IPS-NIHi7 (cell line): ENCODE data around the gene ZNF211.

Experiments
- DNase-seq: peaks from one replicate; pipeline ENCODE4 v3.0.0; 2012; ENCODE audit warnings: mixed read lengths; ENCODE audit errors: extremely low spot score

The ZNF211 gene

DNA sequence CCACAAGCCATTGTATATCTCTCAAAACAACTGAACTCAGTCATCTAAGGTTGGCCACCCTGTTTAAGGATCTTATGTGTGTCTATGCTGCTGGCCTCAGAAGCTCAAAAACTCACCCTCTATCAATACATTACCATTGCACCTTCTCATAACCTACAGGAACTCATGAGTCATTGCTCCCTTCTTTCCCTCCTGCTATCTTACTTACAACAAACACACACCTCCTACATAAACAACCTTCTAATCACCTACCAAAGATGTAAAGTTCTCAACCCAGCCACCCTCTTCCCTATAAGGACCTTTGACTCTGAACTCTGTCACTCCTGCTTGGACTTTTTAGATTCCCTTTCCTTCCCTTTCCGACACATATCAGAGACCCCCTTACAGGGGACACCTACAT, 22.5 kb downstream of the ZNF211 start:
- DNase-seq = no peak

DNA sequence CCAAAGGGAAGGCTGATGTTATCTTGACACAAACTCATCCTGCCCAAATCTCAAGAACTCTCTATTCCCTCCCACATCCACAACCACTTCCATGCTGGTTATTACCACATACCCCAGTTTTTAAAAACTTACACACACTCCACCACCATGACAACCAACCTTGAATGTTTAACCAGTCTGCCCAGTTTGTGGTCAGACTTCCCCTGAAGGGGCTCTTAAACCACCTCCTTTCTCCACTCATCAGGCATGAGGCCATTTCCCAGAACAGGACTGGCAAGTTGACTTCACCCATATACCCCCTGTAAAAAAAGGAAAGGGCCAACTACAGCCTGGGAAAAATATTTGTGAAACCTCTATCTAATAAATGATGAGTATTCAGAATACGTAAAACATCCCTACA, 23.4 kb downstream of the ZNF211 start:
- no peak for DNase-seq

DNA sequence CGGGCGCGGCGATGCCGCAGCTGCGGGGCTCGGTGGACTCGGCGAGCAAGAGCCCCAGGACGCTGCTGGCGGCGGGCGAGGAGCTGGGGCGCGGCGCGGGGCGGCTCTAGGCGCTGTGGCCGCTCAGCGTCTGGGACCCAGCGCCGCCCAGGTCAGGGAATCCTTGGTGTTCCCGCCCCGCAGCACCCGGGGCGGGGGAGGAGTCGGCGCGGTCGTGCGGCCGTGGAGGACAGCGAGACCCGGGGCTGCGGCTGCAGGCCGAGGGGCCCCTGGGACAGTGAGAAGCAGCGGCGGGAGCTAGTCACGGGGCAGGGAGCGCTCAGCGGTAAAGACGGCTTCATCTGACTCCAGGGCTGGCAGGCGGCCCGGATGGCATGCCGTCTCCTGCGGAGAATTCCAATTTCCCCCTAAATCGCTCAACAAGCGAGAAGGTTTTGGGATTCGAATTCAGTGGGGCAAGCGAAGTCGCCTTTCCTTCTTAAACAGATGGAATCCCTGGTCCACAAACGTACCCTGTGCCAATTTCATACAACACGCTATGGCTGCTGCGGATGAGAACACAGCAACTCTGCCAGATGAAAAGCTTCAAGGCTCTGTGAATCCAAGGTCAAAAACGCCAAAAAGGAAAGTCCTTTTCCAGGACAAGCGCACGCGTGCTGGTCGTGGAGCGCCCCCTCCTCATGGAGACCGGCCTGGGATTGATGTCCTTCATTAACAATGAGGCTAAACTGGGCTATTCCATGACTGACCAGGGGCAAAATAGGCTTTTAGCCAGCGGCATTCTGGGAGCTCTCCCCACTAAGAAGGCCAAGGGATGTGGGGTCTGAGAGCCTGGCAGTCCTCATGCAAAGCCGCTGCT, 31.5 kb downstream of the ZNF211 start:
- peak; percentile 76 for DNase-seq

DNA sequence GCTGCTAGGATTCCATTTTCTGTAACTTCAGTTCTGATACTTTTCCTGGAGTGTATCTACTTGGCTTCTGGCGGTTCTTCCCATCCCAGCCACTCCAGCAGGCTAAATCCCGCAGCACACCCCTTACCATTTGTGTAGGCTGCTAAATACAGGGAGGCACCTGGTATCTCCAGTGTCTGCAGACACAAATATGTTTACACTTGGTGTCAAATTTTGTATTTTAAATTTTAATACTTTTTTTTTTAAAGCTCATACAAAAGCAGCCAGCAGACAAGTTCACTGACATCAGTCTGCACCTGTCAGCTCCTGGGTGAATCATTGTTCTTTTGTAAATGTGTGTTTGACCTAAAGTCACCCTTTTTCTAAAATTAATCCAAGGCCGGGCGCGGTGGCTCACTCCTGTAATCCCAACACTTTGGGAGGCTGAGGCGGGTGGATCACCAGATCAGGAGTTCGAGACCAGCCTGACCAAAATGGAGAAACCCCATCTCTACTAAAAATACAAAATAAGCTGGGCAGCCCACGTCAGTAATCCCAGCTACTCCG, 32.4 kb downstream of the ZNF211 start:
- no peak for DNase-seq

DNA sequence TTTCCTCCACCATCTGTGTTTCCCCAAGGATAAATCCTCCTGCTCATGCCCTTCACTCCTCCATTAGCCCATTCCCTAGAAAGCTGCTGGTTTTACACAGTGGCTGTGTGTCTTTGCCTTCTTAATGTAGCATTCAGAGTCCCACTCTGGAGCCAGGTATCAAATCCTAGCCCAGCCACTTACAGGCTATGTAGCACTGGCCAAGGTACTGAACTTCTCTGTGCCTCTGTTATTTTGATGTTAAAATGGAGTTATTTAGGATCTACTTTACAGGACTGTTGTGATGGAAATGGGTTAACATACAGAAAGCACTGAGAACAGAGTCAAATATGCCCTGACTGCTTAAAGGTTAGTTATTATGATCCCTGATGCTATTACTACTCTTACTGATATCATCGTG, 34.3 kb downstream of the ZNF211 start:
- DNase-seq = peak; percentile 25

DNA sequence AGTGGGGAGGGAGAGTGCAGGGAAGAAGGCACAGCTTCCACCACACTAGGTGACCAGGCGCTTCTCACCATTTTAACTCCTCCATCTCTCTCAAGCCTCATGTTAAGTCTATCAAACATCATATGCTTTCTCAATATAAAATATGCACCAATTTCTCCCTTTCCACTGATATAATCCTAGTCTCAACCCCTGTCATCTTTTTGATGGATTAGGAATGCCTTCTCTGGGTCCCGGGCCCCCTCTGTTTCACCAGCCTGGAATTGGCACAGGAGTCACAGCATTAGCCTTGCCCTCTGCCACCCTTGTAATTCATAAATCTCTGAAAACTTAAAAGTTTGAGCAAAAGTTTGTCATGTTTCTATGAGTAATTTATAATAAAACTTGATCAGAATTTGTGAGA, 35.7 kb downstream of the ZNF211 start, which contains the start of gene ZSCAN4:
Gene ZSCAN4, plus strand, starts transcription at position 301 of the 400 bp plus-strand sequence. CDS start 7,211 bp downstream, outside the sequence.
- DNase-seq = no peak

DNA sequence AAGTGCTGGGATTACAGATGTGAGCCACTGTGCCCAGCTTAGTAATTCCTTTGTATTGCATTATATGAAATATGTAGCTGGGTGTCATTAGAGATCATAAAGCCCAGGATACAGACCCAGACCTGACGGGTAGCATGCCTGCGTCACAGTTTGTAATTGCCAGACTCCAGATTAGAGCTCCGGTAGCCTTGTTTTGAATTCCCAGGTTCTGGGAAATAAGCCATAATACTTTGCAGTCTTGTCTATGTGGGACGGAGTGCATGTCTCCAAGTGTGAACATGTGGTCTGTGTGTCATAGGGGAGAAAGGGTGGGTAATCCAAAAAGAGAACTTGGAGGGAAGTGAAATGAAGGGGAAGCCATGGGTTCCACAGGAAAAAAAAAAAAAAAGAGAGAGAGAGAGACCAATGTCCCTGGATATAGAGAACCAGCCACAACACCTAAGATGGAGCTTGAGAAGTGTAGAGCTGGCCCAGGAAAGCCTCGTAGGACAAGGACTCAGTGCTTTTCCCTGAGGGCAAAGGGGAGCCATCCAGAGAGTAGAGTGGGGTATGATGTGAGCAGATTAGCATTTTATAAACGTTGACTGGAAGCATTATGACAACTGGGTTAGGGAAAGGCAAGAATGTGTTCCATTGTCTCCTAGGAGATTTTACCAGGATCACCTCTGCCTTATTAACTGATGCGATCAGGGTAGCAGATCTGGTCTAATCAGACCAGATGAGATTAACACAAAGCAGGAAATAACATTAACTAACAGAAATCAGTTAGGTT, 38.3 kb downstream of the ZNF211 start:
- DNase-seq = no peak

DNA sequence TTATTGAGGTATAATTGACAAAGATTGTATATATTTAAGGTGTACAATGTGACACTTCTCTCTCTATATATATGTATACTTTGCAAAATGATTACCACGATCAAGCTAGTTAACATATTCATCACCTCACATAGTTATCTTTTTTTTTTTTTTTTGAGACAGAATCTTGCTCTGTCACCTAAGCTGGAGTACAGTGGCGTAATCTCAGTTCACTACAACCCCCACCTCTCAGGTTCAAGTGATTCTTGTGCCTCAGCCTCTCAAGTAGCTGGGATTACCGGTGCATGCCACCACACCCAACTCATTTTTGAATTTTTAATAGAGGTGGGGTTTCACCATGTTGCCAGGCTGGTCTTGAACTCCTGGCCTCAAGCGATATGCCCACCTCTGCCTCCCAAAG, 39.5 kb downstream of the ZNF211 start:
- DNase-seq = no peak

DNA sequence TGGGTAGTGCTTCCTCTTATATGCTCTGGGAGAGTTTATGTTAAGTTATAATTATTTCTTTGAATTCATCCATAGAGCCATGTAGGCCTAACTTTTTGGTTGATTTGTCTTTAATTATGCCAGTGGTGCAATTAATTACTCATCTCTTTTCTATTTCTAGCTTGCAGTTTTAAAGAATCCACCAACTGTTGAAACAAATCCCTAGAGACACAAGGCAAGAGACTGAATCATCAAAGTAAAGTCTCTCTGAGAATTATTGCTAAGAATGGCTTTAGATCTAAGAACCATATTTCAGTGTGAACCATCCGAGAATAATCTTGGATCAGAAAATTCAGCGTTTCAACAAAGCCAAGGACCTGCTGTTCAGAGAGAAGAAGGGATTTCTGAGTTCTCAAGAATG, 42.9 kb downstream of the ZNF211 start:
- DNase-seq = no peak

DNA sequence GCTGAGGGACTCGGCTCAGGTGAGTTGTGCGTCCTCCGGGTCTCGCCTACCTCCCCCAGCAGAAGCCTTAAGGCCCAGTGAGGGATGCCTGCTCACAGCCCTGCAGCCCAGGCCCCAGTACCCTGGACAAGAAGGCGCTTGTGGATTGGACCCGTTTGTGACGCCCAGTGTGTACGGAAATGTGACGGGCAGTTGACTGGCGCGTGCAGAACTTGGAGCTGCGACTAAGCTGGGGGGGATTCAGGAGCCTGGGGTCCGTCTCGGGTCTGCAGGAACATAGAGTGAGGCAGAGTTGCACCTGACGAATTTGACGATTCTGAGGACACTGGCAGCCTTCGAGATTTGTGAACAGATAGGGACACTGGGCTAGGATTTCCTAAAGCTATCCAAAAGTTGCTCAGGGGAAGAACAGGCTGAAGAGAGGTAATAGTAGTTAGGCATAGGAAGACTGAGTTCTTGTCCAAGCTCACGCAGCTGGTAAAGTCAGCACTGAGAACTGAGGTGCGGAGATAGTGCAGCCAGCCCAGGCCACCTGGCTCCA, 49.3 kb downstream of the ZNF211 start:
- DNase-seq = no peak

DNA sequence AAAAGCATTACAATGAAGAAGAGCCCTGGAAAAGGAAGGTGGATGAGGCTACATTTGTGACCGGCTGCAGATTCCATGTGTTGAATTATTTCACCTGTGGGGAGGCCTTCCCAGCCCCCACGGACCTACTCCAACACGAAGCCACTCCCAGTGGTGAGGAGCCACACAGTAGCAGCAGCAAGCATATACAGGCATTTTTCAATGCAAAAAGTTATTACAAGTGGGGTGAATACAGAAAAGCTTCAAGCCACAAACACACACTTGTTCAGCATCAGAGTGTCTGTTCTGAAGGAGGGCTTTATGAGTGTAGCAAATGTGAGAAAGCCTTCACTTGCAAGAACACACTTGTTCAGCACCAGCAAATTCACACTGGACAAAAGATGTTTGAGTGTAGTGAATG, 53.8 kb downstream of the ZNF211 start:
- DNase-seq = no peak

DNA sequence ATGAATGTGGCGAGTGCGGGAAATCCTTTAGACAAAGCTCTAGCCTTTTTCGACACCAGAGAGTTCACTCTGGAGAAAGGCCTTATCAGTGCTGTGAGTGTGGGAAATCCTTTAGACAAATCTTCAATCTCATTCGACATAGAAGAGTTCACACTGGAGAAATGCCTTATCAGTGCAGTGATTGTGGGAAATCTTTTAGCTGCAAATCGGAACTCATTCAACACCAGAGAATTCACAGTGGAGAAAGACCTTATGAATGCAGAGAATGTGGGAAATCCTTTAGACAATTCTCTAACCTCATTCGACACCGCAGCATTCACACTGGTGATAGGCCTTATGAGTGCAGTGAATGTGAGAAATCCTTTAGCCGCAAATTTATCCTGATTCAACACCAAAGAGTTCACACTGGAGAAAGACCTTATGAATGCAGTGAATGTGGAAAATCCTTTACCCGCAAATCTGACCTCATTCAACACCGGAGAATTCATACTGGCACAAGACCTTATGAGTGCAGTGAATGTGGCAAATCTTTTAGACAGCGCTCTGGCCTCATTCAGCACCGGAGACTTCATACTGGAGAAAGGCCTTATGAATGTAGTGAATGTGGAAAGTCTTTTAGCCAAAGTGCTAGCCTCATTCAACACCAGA, 54.5 kb downstream of the ZNF211 start:
- DNase-seq = no peak

DNA sequence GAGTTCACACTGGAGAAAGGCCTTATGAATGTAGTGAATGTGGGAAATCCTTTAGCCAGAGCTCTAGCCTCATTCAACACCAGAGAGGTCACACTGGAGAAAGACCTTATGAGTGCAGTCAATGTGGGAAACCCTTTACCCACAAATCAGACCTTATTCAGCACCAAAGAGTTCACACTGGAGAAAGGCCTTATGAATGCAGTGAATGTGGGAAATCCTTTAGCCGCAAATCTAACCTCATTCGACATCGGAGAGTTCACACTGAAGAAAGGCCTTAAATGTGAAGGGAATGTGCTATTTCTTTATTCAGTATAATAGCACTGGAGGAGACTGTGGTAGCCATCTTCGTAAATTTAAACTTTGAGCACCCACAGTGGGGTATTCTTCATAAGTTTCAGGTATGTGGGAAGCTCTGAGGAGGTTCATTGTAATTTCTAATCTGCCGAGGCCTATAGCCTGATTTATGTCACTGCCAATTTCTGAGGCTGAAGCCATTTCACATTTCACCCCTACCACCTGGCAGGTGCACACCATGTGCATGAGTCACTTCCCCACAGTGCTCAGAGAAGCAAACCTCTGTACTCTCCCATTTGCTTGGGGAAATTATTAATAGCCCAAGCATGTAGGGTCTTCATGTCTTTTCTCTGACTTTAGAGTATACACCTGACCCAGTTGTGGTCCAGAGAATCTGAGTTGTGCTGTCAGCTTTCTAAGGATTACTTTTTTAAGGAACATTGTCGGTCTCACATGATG, 55.2 kb downstream of the ZNF211 start:
- DNase-seq = no peak

DNA sequence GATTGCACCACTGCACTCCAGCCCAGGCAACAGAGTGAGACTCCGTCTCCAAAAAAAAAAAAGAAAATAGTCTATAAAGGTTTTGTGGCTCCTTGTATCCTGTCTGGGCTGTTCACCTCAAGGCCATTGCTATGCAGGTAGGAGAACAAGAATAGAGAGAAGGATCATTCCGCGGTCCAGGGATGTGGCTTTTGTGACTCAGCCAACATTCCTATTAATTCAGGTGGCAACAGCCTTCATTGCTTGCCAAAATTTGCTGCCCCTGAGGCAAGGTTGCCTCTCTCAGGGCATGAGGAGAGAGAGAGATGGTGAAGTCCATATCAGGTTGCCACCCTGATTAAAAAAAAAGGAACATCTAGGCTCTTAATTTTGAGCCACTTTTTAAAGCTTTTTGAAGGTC, 56.8 kb downstream of the ZNF211 start:
- no peak for DNase-seq
